Glomerular endothelial cell (primary cell): Measurements from ENCODE around the gene CEMIP. TPM values are rescaled to one million over a fixed set of nuclear protein-coding genes. Genes with fewer than 3 reads are reported as not detected.
"Not testable (repeated sequence)": the region's sequence is repeated elsewhere in the genome, so short reads cannot be mapped to it uniquely, and the experiment has no call there.

ENCODE experiments used
- DNase-seq: peaks from one replicate; pipeline ENCODE4 v3.0.0-alpha.2; 2011; ENCODE audit warnings: low read depth, low spot score; ENCODE audit errors: extremely low read depth
- total RNA-seq: library from RNA; depleted of rRNA; stranded (reverse); fragments of >200 nt; gene quantifications from 2 replicates; pipeline ENCODE4 v1.2.3, GENCODE V29; 2015

CEMIP gene
- total RNA-seq, 1 donor from 2014 or later = 0.53 TPM

DNA sequence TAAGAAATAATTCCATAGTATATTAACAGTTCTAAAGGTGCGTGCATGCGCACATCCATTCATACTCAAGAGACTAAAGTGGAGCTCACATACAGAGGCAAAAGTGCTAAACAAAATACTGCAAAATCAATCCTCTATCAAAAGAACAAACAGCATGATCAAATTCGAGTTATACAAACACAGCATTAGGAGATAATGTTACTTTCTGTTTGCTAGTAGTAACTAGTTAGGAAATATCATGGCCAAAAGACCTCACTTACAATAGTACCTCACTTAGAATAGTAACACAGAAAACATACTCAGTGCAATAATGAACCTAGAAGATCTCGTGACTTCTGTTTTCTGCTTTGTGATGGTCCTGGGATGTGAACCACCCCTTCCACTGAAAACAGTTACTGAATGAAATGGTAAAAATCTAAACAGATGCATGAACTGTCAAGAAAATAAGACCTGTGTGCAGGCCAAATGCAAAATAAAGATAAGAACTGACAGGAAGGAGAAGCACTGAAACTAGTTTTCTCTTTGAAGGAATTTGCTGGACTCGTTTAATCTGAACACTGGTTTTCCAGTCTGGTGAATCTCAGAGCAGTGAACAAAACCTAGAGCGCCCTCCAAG is 20.9 kb upstream of the CEMIP start:
- DNase-seq = no peak

DNA sequence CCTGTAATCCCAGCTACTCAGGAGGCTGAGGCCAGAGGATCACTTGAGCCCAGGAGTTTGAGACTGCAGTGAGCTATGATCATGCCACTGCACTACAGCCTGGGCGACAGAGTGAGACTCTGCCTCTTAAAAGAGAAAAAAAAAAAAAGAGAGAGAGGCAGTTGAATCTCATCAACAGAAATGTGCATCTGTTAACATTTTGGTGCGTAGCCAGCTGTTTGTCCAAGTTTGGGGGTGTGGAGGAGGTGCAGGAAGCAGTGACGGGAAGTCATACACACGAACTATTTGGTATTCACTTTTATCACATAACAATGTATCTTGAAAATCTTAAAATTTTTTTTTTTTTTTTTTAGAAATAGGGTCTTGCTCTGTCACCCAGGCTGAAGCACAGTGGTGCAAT is 18.2 kb upstream of the CEMIP start:
- no peak for DNase-seq

GRCh38 chr15:80761754-80762153 is 17.4 kb upstream of the CEMIP start:
- DNase-seq = no peak

DNA sequence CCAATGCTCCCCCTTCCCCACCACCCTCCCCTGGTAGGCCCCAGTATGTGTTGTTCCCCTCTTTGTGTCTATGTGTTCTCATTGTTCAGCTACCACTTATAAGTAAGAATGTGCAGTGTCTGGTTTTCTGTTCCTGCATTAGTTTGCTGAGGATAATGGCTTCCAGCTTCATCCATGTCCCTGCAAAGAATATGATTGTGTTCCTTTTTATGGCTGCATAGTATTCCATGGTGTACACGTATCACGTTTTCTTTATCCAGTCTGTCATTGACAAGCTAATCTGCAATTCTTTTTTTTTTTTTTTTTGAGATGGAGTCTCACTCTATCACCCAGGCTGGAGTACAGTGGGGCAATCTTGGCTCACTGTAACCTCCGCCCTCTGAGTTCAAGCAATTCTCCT is 15.9 kb upstream of the CEMIP start:
- DNase-seq = not testable (repeated sequence)

DNA sequence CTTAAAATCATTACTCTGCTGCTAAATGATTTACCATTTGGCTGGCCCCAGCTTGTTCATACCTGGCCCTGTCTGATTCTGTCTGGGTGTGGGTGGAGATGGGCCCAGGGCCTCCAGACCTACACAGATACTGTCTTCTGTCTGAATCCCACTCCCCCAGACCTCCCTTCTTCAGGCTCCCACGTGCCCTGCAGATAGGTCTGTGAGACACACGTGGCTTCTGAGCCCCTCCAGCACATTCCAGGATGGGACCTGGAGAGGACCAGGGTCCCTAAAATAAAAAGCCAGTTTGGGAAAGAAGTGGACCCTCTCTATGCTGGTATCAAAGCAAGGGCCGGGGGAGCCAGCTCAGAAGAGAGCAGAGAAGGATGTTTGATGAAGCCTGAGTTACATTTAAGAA is 14.6 kb upstream of the CEMIP start:
- no peak for DNase-seq

DNA sequence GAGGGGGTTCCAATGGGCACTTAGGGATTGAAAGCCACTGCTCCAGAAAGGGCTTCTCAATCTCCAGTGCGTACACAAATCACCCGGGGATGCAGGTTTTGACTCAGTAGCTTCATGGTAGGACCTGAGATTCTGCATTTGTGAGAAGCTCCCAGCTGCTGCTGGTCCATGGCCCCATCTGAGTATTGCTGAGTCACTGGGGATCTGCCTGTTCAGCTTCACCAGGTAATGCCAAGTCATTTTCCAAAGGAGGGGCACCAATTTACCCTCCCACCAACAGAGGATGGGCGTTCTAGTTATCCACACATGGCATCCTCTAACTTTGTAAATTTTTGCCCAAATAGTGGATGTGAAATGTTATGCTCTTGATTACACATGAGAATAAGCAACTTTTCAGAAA is 12.9 kb upstream of the CEMIP start:
- DNase-seq = no peak

- DNase-seq = no peak
Observed at GRCh38 chr15:80768158-80768557, 11.0 kb upstream of the CEMIP start.

DNA sequence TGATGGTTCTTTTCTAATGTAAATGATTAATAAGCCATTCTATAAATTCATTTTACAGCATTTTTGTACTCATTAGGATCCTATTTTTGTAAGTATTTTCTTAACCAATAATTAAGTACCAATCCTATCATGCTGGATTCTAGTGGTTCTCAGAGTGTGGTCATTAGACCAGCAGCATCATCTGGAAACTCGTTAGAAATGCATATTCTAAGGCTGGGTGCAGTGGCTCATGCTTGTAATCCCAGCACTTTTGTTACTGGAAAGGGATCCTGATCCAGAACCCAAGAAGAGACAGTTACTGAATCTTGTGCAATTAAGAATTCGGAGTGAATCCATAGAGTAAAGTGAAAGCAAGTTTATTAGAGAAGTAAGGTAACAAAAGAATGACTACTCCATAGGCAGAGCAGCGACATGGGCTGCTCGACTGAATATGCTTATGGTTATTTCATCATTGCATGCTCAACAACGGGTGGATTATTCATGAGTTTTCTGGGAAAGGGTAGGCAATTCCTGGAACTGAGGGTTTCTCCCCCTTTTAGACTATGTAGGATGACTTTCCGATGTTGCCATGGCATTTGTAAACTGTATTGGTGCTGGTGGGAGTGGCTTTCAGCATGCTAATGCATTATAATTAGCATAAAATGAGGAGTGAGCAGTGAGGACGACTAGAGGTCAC is 9.9 kb upstream of the CEMIP start:
- DNase-seq = no peak

GRCh38 chr15:80769829-80770705 is 9.1 kb upstream of the CEMIP start:
- no peak for DNase-seq

DNA sequence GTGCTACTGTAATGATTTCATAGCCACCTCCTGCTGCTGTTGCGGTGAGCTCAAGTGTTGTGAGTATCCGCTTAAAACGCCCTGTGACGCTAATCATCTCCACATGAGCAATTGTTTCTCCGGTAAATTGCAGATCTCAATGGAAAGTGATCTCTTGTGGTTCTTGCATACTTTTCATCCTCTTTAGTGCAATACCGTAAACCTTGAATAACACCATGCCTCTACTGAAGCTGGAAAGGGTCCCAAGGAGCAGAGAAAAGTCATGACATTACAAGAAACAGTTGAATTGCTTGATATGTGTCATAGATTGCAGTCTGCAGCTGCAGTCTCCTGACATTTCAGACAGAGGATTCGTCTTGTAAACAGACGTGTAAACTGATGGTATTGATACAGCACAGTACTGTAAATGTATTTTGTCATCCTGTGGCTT is 6.0 kb upstream of the CEMIP start:
- DNase-seq = no peak

- no peak for DNase-seq
Observed at GRCh38 chr15:80773792-80774352, 5.3 kb upstream of the CEMIP start.

- DNase-seq = no peak
Observed at GRCh38 chr15:80774486-80774885, 4.7 kb upstream of the CEMIP start.

- DNase-seq = no peak
Observed at GRCh38 chr15:80775338-80775737, 3.8 kb upstream of the CEMIP start.

DNA sequence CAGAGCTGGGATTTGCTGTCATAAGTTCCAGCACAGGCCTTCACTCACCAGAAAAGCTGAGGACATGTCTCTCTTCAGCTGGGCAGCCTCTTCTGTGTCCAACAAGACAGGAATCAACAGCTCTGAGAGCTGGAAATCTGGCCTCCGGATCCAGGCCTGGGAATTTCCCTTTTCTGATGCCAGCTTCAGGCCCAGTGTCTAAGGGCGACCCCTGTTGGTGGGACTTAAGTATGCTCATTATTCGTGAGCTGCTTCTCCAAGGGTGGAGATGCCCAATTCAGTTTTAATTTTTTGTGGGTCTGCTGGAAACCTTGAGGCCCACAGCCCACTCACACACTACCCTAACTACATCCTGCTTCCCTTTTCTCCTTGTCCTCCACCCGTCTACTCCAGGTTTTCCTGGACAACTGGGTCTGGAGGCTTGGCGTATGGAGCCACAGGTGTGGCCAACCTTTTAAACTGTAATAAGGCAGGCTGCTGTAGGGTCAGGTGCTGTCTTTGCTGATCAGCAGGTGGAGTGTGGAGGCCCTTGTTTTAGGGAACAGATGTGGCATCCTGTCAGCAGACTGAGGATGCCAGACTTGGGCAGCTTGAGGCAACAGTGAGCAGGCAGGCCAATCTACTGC is 2.6 kb upstream of the CEMIP start:
- peak; percentile 66 for DNase-seq

DNA sequence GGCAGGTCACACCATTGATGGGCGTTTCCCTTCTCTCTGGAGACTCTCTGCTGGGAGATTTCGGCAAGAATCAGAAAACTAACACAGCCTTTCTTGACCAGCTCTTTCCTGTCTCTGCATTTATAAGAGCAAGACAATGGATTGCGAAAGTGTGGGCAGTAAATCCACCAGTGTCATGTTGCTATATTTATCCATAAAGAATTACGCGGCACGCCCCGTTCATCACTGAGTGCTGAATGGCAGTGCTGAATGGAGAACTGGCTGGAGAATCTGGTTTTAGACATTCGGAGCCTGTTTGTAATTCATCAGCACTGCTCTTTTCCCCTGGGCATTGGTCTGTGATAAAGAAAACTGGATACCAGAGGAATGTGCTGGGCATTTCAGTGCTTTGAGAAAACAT is 2.0 kb upstream of the CEMIP start:
- DNase-seq = no peak

DNA sequence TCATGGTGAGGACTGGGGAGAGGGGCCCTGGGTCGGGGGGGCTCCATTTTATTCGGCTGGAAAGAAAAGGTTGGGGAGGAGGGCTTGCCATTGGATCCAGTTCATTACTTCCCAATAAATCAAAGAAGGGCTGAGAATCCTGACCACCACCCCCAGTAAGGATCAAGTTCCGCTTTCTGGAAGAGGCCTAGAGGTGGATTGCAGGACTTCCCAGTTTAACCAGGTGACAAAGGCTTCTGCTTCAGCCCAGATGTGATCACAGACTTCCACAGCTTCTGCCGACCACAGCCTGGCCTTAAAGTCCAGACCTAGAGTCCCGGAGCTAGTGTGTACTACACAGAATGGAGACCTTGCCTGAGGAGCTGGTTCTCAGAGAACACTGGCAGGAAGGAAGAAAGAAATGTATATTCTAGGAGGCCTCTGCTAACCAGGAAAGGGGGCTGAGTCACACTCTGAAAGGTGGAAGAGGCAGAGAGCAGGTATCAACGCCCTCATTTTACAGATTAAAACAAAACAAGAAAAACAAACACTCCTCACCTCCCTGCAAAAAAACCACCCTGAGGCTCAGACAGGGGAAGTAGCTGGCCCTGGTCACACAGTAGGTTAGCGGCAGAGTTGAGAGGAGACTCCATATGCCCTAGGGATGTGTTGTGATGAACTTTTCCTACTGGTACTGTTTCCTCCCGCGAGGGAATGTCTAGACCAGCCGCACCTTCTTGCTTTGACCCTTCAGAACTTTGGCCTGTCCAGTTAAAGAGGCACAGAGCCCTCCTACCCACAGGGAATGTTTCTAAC is 1.1 kb upstream of the CEMIP start:
- DNase-seq = no peak

DNA sequence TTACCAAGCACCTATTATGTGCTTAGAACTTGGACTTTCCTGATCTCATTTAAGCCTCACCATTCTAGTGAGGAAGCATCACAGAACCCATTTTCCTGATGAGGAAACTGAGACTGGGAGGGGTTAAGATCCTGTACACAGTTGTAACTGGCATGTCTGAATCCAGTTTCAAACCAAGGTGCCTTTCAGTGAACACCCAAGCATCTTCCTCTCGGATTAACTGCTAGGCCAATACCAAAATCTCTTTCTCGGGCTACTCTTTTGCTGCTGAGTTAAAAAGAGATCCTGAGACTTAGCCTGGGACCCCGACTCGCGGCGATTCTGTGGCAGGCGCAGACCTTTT is 578 bp upstream of the CEMIP start:
- no peak for DNase-seq

DNA sequence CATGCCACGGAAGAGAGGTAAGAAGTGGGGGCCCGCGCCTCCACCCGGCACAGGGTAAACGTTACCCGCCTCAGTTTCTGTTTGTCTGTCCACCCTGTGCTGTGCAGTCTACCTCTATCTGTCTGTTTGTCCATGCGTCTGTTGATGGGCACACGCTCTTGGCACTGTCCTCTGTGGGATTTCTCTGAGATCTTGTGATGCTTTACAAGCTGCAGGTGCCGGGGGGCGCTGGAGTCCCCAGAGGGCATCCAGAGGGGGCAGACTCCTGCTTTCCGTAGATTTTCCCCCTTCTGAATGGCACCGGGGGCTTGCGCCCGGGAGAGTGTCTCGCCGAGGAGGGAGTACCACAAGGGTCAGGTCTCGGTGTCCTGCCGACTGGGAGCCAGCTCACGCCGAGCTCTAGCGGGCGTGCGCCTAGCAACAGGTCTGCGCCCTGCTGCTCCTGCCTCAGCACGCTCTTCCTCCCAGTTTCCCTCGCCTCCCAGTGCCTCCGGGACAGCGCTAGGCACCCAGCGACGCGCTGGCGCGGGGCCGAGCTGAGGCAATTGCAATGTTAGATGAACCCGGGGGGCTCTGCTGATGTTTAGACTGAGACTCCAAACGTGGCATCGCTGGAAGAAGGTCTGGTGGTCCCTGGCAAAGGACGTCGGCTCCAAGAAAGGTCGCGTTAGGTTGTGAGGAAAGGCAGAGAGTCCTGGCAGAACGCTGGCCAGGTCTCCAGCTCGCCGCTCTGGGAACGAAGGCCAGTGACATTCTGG is 667 bp downstream of the CEMIP start:
- no peak for DNase-seq

DNA sequence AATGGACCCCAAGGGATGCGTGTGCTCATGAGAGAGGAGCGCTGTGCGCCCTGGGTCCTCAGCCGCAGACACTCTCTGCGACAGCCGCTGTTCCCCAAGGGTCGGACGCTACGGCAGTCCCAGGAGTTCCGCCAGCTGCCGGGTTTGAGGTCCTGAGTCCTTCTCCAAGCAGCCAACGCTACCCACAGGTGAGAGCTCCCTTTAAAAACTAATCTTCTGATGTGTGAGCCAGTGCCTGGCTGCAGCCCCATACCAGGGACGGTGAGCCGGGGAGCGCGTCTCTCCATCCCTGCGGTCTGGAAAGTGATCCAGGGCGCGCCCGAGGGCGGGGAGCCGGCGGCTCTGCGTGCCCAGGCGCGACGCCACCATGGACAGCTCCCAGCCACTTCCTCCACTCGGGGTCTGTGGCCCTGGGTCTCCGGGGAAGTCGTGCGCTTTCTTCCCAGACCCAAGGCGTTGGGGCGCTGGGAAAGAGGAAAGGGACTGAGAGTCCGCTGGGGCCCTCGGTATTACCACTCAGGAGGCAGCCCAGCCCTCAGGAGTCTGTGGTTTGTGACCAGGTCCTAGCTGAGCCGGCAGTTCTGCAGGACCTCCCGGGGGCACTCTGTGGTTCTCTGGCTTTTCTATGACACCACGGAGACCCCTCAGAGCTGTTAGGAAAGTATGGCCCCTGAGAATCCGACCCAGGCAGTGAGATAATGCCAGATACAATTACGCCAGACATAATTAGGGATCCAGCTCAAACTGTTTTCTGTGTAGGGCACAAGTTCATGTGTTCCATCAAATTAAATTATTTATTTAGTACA is 1.4 kb downstream of the CEMIP start:
- DNase-seq = no peak
